Skeletal muscle tissue (tissue), 4 donors: ENCODE measurements around the gene TMEM89. TPM values are rescaled to one million over a fixed set of nuclear protein-coding genes. Genes with fewer than 3 reads are reported as not detected.

Source experiments
- H3K27ac ChIP-seq: one replicate; pipeline ENCODE4 v1.7.0; 2013; ENCODE audit warnings: mild to moderate bottlenecking, low read depth, low read length, inconsistent platforms
- H3K27me3 ChIP-seq, 3 donors: one replicate each; pipeline ENCODE4 v1.7.0; 2013; ENCODE audit warnings: low read length in 3 of 3; ENCODE audit not compliant: control insufficient read depth in 3 of 3, insufficient read depth in 3 of 3
- H3K36me3 ChIP-seq, 3 donors: one replicate each; pipeline ENCODE4 v1.7.0; 2013; ENCODE audit warnings: low read length in 3 of 3; ENCODE audit not compliant: control insufficient read depth in 3 of 3, insufficient read depth in 3 of 3
- H3K4me1 ChIP-seq, 3 donors: one replicate each; pipeline ENCODE4 v1.7.0; 2013; ENCODE audit warnings: low read length in 3 of 3, mild to moderate bottlenecking in 3 of 3; ENCODE audit not compliant: control insufficient read depth in 3 of 3, insufficient read depth in 3 of 3
- H3K4me3 ChIP-seq, 3 donors: one replicate each; pipeline ENCODE4 v1.7.0; 2013; ENCODE audit warnings: low read length in 3 of 3
- H3K9ac ChIP-seq, 3 donors: one replicate each; pipeline ENCODE4 v1.7.0; 2013; ENCODE audit warnings: low read length in 3 of 3, mild to moderate bottlenecking in 3 of 3, moderate library complexity in 2 of 3, low read depth in 1 of 3
- H3K9me3 ChIP-seq, 3 donors: one replicate each; pipeline ENCODE4 v1.7.0; 2013; ENCODE audit warnings: low read length in 3 of 3; ENCODE audit not compliant: control insufficient read depth in 3 of 3
- total RNA-seq: library from RNA; depleted of rRNA; stranded (reverse); fragments of >200 nt; gene quantifications from one replicate; pipeline ENCODE4 v1.2.3, GENCODE V29; 2014
- donor health status: Osteomylitis.

The TMEM89 gene
- total RNA-seq, 1 donor from 2014 or later, result not detected

DNA sequence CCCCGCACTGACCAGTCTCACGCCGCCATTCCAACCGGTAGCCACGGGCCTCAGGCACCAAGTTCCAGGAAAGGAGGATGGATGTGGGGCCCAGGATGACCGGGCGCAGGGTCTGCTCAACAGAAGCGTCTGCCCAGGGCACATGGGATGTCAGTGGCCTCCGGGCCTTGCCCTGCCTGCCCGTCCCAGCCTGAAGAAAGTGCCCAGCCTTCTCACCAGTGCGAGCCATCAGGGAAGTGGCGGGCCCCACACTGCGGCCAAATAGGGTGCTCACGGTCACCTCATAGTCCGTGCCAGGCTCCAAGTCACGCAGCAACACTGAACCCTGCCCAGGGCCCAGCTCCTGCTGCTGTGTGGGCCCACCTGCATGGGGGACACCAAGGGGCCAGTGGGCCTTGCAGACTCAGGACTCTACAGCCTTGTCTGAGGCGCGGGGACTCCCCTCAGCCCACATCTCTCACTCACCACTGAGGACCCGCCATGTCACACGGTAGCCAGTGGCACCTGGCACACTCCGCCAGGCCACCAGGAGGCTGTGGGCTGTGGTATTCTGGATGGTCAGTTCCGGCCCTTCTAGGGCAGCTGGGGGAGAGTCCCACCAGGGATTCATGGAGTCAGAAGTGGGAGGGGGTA, 29.6 kb downstream of the TMEM89 start:
- Histone ChIP-seq H3K4me1 (peaks cover 14 to 27% (median 26%) of the 10 kb centered on the region in 3 donors), H3K9me3 (no peaks in the 10 kb centered on the region), H3K36me3 (peaks cover 0 to 23% (median 3%) of the 10 kb centered on the region in 3 donors), H3K9ac (no peak overlapping the region), H3K4me3 (no peak overlapping the region), H3K27ac (no peak overlapping the region), H3K27me3 (peaks cover 0 to 6% (median 0%) of the 10 kb centered on the region in 3 donors)

DNA sequence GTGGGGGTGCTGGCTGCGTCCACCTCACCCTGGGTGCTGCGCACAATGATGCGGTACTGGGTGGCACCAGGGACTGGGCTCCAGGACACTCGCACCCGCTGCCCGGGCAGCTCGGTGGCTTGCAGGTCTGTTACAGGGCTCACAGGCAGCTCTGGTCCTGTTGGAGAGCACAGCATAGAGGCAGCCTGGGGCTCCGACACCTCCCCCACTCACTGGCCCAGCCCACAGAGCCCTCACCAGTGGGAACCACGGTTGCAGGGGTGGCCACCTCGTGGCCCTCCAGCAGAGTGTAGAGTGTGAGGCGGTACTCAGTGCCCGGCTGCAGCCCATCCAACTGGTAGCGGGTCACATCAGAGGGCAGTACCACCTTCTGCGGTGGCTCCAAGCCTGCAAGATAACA, 30.1 kb downstream of the TMEM89 start:
- Histone ChIP-seq H3K36me3 (peaks cover 0 to 28% (median 6%) of the 10 kb centered on the region in 3 donors), H3K4me3 (no peak overlapping the region), H3K9me3 (no peaks in the 10 kb centered on the region), H3K4me1 (peaks cover 9 to 21% (median 21%) of the 10 kb centered on the region in 3 donors), H3K9ac (no peak overlapping the region), H3K27me3 (peaks cover 0 to 6% (median 0%) of the 10 kb centered on the region in 3 donors), H3K27ac (no peak overlapping the region)

DNA sequence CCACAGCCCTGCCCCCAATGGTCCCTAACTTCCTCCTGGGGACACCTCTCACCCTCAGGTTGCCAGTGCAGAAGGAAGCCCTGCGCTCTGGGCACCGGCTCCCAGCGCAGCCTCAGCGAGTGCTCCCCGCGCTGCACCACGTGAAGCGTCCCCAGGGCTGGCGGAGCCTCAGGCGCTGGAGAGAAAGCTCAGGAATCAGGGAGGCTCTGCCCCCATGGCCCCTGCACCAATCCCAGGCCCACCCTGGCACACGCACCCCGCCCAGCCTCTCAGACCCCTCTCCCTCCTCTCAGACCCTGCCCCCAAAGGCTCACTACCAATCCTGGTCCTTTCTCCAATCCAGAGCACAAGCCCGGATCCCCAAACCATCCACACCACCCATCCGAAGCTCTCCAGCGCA, 33.3 kb downstream of the TMEM89 start:
- Histone ChIP-seq H3K9me3 (no peaks in the 10 kb centered on the region), H3K27me3 (peaks cover 0 to 4% (median 0%) of the 10 kb centered on the region in 3 donors), H3K36me3 (peaks cover 0 to 29% (median 11%) of the 10 kb centered on the region in 3 donors), H3K4me3 (no peak overlapping the region), H3K9ac (no peak overlapping the region), H3K27ac (no peak overlapping the region), H3K4me1 (no peaks in the 10 kb centered on the region)

DNA sequence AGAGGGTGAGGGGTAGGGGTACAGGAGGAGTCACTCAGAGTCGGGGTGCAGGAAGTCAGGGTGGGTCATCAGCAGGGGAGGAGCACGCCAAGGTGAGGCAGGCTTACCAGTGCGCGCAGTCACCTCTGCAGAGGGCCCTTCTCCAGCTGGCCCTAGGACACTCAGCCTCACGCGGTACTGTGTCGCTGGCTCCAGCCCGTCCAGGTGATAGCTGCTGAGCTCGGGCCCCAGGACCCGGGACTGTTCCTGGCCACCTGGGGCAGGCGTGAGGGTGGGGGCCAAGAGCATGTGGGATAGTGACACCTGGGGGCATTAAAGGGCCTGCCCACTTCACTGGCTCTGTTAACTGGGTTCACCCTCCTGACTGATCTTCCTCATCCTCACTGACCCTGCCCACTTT, 33.9 kb downstream of the TMEM89 start:
- no peak overlapping the region for H3K27ac ChIP-seq
- H3K27me3 ChIP-seq, result no peaks in the 10 kb centered on the region
- no peak overlapping the region for H3K9ac ChIP-seq
- no peaks in the 10 kb centered on the region for H3K9me3 ChIP-seq
- no peak overlapping the region for H3K4me3 ChIP-seq
- no peaks in the 10 kb centered on the region for H3K4me1 ChIP-seq
- peaks cover 0 to 32% (median 11%) of the 10 kb centered on the region in 3 donors for H3K36me3 ChIP-seq

DNA sequence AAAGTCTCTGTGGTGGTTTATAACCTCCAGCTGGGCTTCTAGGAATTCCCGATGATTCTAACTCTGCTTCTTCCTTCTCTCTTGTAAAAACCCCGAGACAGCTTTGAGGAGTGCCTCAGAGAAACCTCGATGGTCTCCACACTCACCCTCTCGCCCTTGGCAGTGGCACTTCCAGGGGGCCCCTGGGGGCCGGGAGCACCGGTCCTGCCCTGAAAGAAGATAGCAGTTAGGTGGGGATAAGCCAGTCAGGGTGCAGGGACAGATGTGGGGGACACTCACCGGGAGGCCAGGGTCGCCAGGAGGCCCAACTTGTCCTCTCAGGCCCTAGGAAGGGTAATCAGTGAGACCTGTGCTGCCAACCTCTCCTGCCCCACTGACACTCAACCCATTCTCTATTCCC, 36.2 kb downstream of the TMEM89 start:
- H3K36me3 ChIP-seq, result peaks cover 0 to 35% (median 11%) of the 10 kb centered on the region in 3 donors
- no peak overlapping the region for H3K9ac ChIP-seq
- no peaks in the 10 kb centered on the region for H3K9me3 ChIP-seq
- no peak overlapping the region for H3K4me3 ChIP-seq
- no peak overlapping the region for H3K27ac ChIP-seq
- H3K4me1 ChIP-seq, result no peaks in the 10 kb centered on the region
- no peaks in the 10 kb centered on the region for H3K27me3 ChIP-seq

DNA sequence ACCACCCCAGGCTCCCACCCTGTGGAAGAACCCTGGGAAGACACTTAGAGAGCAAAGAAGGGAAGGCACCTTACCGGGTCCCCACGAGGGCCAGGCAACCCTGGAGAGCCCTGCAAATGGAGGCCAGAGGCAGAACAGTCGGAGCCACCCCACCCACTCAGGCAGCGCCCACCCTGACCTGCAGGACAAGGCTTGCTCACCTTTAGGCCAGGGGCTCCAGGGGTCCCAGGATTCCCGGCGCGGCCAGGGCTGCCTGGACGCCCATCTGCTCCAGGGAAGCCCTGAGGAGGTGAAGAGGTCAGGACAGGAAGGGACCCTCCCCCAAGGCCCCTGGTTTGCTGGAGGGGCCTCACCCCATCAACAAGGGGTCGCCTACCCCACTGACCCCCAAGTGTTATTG, 36.7 kb downstream of the TMEM89 start:
- H3K4me3 ChIP-seq, result no peak overlapping the region
- H3K36me3 ChIP-seq, result peaks cover 0 to 31% (median 11%) of the 10 kb centered on the region in 3 donors
- no peaks in the 10 kb centered on the region for H3K9me3 ChIP-seq
- H3K27me3 ChIP-seq, result no peaks in the 10 kb centered on the region
- no peak overlapping the region for H3K27ac ChIP-seq
- H3K4me1 ChIP-seq, result no peaks in the 10 kb centered on the region
- H3K9ac ChIP-seq, result no peak overlapping the region

DNA sequence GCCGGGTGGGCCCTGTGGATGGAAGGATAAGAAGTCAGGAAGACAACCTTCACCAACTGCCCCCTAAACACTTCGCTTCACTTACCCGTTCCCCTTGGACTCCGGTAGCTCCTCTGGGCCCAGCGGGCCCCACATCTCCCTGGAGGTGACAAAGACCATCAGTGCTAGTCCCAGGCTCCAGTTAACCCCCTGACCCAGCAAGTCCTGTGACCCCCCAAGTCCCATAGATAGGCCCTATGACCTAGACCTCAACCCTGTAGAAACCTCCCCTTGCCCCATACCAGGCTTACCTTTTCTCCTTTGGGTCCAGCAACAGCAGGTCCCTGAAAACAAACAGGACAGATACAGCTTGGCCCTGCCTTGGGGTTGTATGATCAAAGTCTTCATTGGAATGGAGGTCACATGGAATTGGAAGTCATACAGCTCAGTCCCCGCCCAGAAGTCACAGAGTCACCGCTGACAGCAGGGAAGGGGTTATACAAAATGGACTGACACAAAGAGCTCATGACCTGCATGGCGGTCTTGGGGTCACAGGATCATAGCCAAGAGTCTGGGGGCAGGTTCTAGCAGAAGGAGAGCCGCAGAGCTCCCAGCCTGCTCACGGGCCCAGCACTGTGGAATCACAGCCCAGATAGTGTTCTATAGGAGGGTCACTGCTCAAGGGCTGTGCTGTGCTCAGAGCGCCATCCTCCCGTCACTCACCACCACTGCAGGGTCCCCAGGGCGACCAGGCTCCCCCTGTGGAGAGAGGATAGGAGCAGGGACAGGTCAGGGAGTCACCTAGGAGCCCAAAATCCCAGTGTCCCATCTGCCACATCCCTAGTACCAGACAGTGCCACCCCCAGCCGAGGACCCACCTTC, 39.7 kb downstream of the TMEM89 start:
- peaks cover 6 to 26% (median 14%) of the 10 kb centered on the region in 3 donors for H3K36me3 ChIP-seq
- H3K27me3 ChIP-seq, result no peaks in the 10 kb centered on the region
- H3K9ac ChIP-seq, result no peak overlapping the region
- H3K27ac ChIP-seq, result no peak overlapping the region
- H3K9me3 ChIP-seq, result no peaks in the 10 kb centered on the region
- H3K4me3 ChIP-seq, result no peak overlapping the region
- H3K4me1 ChIP-seq, result no peaks in the 10 kb centered on the region

DNA sequence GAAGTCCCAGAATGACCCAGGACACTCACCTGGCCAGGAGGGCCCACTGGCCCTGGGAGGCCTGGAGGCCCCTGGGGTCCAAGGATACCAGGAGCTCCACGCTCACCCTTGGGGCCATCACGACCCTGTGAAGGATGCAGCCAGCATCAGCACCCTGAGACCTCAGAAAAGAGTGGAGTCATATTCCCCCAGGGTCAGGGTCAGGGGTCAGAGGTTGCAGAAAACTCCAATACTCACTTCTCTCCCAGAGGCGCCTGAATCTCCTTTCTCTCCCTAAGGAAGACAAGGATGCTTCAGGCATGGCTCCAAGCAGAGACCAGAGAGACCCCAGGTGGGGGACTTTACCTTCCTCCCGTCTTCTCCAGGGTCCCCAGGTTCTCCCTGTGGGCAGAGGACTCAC, 44.9 kb downstream of the TMEM89 start:
- Histone ChIP-seq H3K9me3 (no peaks in the 10 kb centered on the region), H3K27ac (no peak overlapping the region), H3K9ac (no peak overlapping the region), H3K4me1 (no peaks in the 10 kb centered on the region), H3K4me3 (no peak overlapping the region), H3K27me3 (no peaks in the 10 kb centered on the region), H3K36me3 (peaks cover 6 to 17% (median 10%) of the 10 kb centered on the region in 3 donors)

DNA sequence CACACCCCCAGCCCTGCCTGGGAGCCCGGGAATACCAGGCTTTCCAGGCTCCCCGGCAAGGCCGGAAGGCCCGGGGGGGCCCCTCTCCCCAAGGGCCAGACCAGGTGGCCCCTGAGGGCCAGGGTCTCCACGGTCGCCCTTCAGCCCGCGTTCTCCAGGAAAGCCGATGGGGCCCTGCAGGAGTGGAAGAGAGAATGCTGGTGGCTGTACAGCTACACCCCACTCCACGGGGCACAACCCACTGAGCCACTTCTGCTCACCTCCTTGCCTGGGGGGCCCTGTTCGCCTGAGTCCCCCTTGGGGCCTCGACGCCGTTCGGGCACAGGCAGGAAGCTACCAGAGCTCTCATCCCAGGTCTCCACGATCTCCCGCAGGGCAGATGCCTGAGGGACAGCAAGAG, 46.2 kb downstream of the TMEM89 start:
- Histone ChIP-seq H3K27me3 (no peaks in the 10 kb centered on the region), H3K9me3 (no peaks in the 10 kb centered on the region), H3K27ac (no peak overlapping the region), H3K4me1 (no peaks in the 10 kb centered on the region), H3K9ac (no peak overlapping the region), H3K4me3 (no peak overlapping the region), H3K36me3 (peaks cover 9 to 20% (median 11%) of the 10 kb centered on the region in 3 donors)

DNA sequence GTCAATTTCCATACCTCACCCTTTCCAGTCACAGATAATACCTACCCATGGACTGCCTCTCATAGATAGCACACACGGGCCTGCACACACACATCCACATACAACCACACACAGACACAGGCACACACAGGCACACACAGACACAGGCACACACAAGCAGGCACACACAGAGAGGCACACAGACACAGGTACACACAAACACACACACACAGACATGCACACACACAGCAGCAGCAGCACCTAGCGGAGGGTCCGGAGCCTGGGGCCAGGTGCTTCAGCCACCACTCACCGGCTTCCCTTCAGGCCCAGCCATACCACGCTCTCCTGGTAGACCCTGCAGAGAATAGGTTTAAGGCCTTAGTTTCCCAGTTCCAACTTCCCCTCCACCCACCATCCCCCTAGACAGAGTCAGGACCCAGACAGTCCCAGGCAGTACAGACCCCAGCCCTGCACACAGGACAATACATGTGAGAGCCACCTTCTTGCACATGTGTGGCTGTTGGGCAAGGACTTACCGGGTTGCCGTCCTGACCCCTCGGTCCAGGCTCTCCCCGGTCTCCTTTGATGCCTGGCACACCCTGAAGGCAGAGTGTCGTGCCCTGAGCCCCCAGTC, 47.5 kb downstream of the TMEM89 start:
- Histone ChIP-seq H3K4me3 (no peak overlapping the region), H3K27ac (no peak overlapping the region), H3K9ac (no peak overlapping the region), H3K9me3 (no peaks in the 10 kb centered on the region), H3K4me1 (no peaks in the 10 kb centered on the region), H3K27me3 (no peaks in the 10 kb centered on the region), H3K36me3 (peaks cover 9 to 20% (median 11%) of the 10 kb centered on the region in 3 donors)
